ENCODE data around the gene SRP14.
"Not testable (repeated sequence)": the region's sequence is repeated elsewhere in the genome, so short reads cannot be mapped to it uniquely, and the experiment has no call there.

The SRP14 gene

DNA sequence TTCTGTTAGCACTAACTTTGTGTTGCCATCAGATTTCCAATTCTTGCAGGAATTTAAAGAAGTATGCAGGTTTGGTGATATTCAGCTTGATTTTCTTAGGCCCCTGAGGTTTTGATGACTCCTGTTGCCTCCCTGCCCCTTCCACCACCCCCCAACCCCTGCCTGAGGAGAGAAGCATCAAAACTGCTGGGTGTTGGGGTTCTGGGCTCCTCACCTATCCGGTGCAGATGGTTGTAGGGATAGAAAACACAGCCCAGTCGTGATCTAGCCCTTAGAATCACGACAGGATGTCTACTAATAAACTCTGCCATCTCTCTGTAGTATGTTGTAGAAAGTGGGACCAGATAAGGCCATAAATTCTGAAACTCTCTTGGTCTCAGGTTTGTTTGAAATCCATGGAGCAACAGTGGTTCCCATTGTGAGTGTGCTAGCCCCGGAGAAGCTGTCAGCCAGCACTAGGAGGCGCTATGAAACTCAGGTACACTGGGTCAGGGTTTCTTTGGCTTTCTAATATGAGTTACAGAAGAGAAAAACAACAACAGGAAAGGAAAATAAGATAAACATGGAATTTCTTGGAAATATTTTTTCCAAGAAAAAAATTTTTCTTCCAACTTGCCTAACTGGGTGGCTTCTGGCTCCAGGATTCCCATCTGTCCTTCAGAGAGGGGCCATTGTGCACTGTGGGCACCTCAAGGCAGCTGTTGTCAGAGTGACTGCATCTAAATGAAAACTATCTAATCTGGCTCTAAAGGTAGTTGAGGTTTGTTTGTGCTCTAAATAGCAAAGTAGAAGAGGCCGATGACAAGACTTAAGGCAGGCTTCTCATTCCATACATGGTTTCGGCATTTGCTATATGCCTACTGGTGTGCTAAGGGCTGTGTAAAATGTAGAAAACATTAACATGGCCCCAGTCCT, 8.7 kb downstream of the SRP14 start:
- no peak for DNase-seq (ENCODE audit: low read depth in 2 of 2)

DNA sequence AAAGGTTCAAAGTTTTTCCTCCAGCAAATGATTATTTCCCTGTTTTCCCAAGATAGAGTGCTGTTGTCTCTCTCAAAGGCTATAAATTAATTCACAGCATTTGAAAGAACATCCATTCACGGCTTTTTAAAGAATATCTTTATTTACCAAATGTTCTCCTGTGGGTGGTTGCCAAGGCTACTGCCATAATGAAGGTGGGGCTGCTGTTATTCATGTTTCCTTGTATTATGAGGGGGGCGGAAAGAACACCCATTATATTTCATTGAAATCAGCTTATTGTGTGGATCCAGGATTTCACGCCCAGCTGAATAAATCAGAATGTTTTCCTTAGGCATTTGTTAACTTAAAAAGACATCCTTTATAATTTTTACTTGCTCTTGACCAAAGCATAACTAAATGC, 10.1 kb downstream of the SRP14 start:
- DNase-seq (ENCODE audit: low read depth in 2 of 2), result no peak

DNA sequence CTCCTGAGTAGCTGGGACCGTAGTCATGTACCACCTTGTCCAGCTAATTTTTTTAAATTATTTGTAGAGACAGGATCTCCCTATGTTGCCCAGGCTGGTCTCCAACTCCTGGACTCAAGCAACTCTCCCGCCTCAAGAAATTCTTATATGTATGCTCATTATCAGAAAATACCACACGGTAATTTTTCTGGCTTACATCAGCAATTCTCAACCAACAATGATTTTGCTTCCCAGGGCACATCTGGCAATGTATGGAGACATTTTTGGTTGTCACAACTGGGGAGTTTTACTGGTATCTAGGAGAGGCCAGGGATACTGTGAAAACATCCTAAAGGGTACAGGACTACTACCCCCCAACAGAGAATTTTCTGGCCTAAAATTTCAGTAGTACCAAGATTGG, 10.8 kb downstream of the SRP14 start:
- DNase-seq (ENCODE audit: low read depth in 2 of 2), result no peak

DNA sequence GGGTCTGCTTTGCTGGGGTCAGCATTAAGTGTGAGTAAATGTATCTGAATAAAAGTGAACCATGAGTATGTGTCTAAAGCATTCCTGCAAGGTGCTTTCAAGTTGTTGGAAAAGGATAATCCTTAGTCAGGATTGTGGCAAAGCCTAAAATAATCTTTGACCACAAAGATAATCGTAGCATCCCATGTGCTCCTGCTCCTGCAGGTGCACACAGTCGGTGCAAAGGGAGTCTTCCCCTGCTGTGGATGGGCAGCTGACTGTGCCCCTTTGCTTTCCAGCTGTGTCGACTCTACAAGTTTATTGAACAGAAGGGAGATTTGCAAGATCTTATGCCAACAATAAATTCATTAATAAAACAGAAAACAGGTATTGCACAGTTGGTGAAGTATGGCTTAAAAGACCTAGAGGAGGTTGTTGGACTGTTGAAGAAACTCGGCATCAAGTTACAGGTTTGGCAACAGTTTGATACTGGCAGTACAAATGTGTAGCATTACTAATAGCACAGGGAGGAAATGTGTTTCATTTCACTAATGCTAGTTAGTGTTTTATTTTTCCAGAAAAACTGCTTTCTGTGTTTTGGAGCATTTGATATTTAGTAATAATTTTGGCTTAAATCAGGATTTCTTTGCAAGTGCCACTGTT, 22.6 kb downstream of the SRP14 start:
- DNase-seq (ENCODE audit: low read depth in 2 of 2), result no peak

DNA sequence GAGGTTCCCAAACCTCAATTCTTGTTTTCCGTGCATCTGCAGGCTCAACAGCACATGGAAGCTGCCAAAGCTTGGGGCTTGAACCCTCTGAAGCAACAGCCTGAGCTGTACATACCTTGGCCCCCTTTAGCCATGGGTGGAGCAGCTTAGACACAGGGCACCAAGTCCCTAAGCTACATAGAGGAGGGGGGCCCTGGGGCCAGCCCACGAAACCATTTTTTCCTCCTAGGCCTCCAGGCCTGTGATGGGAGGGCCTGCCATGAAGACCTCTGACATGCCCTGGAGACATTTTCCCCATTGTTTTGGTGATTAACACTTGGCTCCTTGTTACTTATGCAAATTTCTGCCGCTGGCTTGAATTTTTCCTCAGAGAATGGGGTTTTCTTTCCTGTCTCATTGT, 24.6 kb downstream of the SRP14 start:
- DNase-seq (ENCODE audit: low read depth in 2 of 2), result no peak

DNA sequence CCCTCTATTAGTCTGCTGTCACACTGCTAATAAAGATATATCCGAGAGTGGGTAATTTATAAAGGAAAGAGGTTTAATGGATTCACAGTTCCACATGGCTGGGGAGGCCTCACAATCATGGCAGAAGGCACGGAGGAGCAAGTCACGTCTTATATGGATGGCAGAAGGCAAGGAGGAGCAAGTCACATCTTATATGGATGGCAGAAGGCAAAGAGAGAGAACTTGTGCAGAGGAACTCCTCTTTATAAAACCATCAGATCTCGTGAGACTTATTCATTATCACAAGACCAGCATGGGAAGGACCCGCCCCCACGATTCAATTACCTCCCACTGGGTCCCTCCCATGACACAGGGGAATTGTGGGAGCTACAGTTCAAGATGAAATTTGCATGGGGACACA, 25.6 kb downstream of the SRP14 start:
- DNase-seq (ENCODE audit: low read depth in 2 of 2), result not testable (repeated sequence)

DNA sequence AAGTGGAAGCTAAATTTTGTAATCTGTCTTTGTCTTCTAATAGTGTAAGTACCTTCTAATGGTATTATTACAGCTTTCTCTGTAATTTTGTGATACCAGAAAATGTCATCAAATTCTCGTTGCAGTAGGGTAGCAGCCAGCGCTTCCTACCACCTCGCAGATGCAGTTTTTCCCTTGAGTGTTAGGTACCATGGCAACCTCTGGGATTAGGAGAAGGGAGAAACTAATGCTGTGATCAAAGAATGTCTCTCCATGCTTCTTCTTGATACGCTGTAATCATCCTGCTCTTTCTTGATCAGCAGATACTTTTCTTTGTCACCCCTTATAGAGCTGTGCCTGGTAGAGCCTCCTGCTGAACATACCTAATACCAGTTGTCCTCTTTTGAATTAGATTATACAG, 27.7 kb downstream of the SRP14 start:
- DNase-seq (ENCODE audit: low read depth in 2 of 2), result no peak

DNA sequence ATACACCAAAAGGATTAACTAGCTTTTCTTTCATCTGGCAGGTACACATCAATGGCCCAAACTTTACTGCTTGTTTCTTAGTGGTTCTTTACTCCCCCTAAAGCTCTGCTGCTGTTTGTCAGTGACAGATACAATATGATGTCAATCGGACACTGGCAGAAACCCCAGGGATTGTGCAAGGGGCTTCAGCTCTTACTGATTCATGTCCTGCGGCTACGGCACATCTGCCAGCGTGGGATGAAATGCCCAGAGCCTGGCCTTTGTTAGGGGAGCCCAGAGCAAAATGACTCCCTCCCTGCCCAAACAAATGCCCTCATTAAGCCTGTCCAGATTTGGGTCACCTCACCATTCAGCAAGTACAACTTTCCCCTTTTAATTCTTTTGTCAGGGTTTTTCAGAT, 28.3 kb downstream of the SRP14 start:
- no peak for DNase-seq (ENCODE audit: low read depth in 2 of 2)

DNA sequence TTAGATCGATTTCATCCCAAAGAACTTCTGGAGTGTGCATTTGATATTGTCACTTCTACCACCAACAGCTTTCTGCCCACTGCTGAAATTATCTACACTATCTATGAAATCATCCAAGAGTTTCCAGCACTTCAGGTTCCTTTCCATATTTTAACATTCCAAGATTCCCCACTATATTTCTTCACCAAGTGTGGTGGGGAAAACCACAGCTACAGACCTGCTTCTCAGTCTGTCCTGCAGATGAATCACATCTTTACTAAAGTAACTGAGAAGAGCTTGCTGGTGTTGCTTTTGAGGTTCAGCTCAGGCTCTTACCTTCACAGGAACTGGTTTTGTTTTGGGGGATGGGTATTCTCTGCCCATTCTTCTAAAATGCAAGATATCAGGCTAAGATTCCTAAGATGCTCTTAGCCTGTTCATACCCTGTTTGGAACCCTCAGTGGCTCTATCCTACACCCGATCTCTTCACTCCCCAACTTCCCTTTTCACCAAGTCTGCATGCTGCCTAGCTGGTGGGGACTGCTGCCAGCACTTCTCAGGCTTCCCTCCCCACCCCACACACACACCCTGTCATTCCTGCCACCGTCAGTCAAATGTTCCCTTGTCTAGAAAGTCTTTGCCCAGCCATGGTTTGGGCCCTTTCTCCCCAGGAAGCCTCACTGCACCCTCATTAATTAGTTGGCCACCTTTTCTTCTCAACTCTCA, 30.8 kb downstream of the SRP14 start:
- no peak for DNase-seq (ENCODE audit: low read depth in 2 of 2)

DNA sequence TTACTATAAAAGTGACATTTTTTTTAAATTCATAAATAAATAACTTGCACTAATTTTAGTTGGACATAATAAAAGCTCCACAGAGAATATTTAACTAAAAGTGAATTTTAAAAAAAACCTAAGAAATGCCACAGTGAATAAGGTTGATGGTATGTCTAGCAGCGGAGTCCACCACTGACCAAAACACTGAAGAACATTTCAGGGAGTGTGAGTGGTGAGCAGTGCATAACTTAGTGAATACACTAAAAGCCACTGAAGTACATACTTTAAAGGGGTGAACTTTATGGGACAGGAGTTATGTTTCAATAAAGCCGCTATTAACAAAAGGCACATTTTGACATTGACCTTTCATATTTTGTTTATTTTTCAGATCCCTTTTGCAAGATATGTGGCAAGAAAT, 32.3 kb downstream of the SRP14 start:
- no peak for DNase-seq (ENCODE audit: low read depth in 2 of 2)

DNA sequence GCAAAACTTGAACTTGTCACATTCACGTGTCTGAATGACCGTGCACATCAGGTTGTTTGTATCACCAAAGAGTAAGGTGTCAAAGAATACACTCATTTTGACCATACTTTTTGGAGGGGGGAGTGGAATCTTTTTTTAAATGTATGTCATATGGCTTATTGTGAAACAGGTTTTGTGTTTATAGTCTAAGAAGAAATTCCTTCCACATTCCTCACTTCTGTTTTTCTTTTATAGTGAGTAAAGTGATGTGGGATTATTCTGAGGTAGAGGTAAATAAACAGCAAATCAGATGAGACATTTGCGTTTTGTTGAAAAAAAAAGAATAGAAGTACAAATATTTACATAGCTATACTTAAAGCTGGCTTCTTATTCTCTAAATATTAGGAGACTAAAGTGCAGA, 33.0 kb downstream of the SRP14 start:
- DNase-seq (ENCODE audit: low read depth in 2 of 2), result no peak

DNA sequence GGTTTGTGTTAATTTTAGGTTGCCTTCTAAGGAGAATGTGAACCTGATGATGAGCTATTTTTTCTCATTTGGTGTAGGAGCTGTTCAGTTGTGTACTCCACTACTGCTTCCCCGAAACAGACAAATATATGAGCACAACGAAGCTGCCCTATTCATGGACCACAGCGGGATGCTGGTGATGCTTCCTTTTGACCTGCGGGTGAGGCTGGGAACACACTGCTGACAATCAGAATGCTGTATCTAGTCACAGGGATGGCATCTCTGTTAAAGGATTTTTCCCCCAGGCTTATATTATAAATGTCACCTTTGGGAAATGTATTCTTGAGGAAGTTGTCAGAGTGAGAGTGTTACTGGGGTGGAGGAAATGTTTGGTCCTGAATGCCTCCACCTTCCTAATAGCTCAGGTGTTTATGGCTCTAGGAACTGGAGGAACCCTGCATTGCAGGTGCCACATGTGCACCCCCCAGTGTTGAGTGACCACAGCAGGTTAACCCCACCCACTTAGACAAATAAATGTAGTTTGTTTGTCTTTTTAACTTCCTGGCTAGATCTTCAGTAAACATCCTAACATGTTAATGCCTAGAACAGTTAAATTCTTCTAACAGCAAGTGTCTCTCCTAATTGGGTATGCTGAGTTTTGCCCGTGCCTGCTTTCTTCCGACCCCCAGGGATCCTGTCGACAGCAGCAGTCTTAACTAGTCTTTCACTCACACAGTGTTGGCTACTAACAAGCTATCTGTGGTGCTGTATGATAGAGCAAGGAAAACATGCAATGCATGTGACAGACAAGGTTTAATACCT, 35.7 kb downstream of the SRP14 start:
- no peak for DNase-seq (ENCODE audit: low read depth in 2 of 2)

DNA sequence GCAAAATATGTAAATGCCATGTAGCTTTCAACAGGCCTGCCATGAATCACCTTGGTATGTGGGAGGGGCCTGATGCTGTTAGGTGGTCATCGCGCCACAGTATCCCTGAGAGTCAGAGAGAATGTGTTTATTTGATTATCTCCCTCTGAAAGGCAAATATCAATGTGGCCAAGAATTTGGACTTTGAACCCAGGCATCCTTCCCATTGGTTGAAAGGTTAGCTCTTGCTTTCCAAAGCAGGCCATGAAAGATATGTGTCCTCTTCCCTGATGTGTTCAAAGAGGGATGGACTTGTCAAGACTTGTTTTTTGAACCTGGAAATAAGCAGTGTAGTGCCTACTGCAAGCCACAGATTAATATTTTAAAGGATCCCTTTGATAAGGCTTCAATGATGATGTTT, 36.7 kb downstream of the SRP14 start:
- no peak for DNase-seq (ENCODE audit: low read depth in 2 of 2)

DNA sequence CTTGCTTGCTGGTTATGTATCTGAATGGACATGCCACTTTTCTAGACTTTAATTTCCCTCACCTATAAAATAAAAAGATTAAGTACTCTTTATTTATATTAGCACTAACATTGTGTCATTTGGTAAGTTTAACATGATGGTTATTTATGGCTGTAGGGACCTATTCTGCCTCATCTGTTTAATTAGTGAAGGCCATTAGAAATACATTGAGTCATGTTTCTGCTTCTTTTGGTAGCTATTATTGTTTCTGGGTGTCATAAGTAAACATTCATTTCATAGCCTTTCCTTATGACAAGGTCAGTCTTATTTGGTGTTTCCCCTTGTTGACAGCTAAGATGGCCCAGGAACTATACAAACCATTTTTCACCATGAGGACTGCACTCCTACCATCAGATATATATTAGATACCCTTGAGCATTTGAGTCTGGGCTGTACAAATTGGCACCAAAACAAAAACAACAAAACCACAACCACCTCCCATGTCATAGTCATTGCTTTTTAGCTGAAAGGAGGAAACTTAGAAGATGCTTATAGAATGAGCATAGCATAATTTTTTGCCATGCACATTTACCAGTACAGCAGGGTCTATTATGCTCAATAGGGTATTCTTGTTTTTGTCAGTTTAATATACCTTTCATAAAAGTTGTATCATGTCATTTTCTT, 39.3 kb downstream of the SRP14 start:
- no peak for DNase-seq (ENCODE audit: low read depth in 2 of 2)

DNA sequence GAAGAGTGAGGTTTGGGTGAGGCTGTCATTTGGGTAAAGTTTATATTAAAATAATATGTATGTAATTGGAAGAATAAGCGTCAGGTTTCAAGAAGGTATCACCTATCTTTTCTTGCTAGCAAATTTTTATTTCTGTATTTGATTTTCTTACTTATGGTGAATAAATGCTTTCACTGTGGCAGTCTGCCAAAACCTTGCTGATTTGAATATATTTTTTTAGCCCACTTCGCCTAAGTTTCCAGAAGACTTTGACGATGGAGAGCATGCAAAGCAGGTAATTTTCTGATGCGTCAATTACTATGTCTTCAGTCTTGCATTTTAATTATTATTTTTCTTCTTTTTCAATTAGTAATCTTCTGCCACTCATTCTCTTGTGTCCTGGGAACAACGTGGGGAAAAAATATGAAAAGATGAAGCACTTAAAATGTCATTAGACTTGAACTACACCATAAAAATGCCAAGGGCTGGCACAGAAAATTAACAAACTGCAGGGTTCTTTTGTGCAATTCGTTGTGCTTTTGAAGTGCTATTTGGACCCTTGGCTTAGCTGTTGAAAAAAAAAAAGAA, 40.4 kb downstream of the SRP14 start:
- no peak for DNase-seq (ENCODE audit: low read depth in 2 of 2)

DNA sequence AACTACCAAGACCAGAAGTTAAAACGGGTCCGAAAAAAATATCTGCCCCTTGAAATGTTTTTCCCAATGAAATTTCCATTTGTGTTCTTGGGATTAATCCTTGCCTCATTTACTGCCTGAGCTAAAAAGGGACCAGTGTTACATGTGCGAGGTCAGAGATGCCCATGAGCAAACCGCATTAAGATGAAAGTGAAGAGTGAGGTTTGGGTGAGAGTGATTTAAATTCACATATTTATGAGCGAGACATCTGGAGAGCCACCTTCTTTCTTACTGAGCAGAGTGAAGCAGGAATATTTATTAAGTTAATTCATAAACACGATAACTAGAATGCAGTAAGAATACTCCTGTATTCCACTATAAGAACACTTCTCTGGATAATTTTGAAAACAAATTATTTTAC, 41.3 kb downstream of the SRP14 start:
- no peak for DNase-seq (ENCODE audit: low read depth in 2 of 2)

DNA sequence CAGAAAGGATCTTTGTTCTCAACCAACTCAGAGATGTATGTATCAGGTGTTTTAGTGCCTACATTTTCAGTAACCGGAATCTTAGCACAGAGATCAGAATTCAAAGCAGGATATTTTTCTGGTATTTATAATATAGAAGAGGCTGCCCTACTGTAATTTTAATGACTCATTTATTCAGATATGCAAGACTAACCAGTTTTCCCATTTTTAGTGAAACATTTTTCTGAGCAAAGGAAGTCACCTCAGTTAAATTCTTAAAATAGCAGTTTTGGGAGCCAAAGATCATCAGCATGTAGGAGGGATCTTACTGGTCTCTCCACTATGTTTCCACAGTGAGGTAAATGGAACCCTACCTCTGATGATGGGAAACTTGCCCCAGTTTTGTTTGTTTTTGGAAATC, 42.0 kb downstream of the SRP14 start:
- DNase-seq (ENCODE audit: low read depth in 2 of 2), result no peak

DNA sequence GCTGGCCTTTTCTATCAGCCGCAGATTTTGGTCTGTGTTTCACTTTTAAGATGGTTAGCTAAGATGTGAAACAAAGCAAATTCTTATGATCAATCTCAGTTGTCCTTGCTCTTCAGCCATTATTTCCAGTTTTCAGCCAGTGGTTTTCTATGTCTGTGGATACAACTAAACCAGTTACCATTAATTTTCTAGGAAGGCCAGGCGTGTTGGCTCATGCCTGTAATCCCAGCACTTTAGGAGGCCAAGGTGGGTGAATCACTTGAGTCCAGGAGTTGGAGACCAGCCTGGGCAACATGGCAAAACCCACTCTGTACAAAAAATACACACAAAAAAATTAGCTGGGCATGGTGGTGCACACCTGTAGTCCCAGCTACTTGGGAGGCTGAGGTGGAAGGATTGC, 42.8 kb downstream of the SRP14 start:
- not testable (repeated sequence) for DNase-seq (ENCODE audit: low read depth in 2 of 2)

DNA sequence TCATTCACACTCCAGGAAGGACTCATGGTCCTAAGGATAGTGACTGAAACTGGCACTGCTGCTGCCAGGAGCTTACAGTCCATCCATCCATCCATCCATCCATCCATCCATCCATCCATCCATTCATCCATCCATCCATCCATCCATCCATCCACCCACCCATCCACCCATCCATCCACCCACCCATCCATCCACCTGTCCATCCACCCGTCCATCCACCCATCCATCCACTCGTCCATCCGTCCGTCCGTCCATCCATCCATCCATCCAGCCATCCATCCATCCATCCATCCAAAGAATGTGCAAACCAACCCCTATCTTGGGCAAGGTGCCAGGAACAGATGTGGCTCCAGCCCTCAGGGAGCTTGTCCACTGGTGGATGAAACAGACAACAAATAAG, 46.0 kb downstream of the SRP14 start:
- not testable (repeated sequence) for DNase-seq (ENCODE audit: low read depth in 2 of 2)

DNA sequence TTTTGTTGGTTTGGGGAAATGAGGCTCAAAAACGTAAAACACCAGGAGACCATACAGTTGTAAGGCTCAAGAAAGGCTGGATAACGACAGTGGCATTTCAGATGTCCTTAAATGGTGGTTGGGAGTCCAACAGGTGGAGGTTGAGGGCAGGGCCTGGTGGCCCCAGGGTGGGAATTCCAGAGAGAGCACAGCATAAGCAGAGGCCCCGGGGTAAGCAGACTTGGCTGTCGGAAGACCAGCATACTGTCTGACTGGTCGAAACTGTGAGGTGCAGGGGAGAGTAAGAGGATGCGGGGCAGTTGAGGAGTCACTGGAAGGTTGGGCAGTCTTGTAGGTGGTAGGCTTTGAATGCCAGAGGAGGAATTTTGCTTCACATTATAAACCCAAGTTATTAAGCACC, 48.3 kb downstream of the SRP14 start:
- DNase-seq (ENCODE audit: low read depth in 2 of 2), result no peak

DNA sequence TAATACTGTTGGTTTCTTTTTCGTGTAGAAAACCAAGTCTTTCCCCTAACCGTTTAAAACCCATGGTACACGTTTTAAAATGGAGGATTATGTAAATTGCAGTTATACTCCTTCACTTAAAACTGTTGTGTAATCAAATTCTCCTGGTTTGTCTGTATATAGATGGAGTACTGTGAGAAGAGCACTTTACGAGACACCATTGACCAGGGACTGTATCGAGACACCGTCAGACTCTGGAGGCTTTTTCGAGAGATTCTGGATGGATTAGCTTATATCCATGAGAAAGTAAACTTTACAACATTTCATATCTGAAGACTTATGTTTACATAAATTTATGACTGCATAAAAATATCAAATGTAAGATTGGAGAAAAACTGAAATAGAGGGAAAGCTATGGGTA, 51.2 kb downstream of the SRP14 start:
- DNase-seq (ENCODE audit: low read depth in 2 of 2), result no peak

Measured in stimulated activated CD8-positive, alpha-beta memory T cell treated with anti-CD3 and anti-CD28 coated beads, Interleukin-2, amount 100 ng/mL, for 1 hour (primary cell).